HG02623 (cell line): Measurements from ENCODE around the gene PRR5L.
A peak's percentile ranks its signal among the peaks of the same experiment; 100 is the strongest.
"Not testable (repeated sequence)": the region's sequence is repeated elsewhere in the genome, so short reads cannot be mapped to it uniquely, and the experiment has no call there.

Experiments used
- ATAC-seq: cut with Tn5 transposase; IDR thresholded peaks from one replicate; pipeline ENCODE4 v1.9.1; 2021; ENCODE audit warnings: moderate library complexity; ENCODE audit not compliant: unreplicated experiment

Gene PRR5L

DNA sequence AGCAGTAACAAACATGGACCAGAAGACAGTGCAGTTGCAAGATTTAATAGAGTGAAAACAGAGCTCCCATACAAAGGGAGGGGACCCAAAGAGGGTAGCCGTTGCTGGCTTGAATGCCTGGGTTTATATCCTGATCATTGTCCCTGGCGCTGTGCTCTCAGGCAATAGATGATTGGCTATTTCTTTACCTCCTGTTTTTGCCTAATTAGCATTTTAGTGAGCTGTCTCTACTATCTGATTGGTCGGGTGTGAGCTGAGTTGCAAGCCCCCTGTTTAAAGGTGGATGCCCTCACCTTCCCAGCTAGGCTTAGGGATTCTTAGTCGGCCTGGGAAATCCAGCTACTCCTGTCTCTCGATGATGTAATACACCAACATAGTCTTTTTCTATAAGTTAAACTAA lies 29.3 kb downstream of the PRR5L start:
- not testable (repeated sequence) for ATAC-seq

DNA sequence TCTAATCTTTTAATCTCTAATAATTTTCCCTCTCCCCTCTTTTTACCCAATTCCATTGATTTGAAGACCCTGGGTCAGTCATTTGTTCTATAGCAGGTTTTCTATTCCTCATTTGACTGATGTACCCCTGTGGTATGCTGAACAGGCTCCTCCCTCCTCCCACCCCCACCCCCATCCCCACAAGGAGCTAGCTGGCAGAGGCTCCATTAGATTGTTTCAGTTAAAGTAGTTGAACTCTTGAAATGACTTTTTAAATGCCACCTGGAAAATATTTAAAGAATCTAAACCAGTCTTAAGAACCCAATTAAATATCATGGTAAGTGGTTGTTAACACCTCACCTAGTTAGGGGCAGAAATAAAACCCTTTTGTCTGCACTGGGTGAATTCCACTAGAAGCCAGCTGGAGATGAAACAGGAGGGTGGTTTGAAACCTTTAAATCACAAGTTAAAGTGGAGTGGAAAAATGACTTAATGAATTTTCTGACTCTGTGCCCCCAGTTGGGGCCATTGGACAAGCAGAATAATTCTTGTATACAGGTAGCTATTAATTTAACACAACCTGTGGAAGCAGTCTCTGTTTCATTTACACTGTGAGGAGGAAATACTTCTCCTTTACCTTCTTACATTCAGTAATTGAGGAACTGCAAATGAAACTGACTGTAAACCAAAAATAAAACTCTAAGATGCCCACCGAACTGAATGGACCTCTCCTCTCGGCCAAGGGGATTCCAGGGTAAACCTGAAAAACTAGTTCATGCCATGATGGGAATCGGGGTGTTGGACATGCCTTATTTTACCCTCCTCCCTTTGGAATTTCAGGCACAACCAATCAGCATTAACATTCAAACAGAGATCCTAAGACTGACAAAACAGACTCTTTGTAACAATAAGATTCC lies 30.7 kb downstream of the PRR5L start:
- peak; percentile 55 for ATAC-seq

DNA sequence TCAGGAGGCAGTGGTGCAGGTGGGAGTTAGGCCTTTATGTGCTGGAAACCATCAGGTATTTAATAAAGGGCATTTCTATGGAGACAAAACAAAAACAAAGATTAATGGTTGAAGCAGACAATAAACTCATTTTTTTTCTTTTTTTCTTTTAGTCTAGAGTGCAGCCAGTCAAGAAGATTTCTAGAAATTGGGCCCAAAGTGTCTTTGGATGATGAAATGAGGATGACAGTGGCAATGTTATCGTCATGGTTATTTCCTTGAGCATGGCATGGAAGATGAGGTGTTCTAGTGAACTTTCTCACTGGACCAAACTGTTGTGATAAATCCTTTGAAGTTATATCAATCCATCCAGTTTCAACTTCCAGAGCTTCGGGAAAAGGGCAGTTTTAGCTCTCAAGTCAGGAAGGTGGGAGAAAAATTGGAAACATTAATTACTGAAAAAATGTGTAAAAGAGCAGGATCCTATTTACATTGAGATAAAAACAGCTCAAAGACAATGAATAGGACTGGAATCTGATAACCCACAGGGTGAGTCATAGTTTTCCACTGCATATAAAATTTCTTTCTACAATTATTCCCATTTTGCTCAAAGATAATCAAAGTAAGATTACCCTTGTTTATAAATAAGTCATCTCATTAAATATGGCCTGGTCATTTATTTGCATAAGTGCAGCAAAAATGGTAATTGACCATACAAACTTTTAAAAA lies 33.0 kb downstream of the PRR5L start:
- ATAC-seq, result no peak

DNA sequence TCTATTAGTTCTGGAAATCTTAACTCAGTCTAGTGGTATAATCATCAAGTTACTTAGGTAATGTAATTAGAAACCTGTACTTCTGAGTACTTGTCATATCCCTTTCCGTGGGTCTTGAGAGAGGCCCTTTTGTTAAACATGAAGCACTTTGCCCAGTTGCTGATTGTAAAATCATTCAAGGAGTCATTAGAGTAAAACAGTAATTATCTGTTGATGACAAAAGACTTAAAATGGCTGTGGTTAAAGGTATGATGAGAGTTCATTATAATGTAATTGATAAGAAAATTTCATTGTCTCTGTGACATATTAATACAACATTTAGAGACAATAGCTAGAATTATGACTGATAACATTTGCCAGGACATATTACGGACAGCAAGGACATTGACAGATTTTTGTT lies 34.3 kb downstream of the PRR5L start:
- no peak for ATAC-seq

DNA sequence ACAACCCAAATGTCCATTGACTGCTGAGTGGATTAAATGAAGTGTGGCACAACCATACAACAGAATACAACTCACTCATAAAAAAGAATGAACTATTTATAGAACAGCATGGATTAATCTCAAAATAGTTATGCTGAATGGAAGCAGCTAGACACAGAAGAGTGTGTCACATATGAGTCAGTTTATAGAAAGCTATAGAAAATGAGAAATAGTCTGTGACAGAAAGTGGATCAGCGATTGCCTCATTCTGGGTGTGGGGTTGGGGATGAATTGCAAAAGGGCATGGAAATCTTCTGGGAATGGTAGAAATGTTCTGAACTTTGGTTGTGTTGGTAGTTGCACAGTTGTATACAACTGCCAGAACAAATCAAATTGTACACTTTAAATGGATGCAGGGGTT lies 37.4 kb downstream of the PRR5L start:
- ATAC-seq, result no peak

DNA sequence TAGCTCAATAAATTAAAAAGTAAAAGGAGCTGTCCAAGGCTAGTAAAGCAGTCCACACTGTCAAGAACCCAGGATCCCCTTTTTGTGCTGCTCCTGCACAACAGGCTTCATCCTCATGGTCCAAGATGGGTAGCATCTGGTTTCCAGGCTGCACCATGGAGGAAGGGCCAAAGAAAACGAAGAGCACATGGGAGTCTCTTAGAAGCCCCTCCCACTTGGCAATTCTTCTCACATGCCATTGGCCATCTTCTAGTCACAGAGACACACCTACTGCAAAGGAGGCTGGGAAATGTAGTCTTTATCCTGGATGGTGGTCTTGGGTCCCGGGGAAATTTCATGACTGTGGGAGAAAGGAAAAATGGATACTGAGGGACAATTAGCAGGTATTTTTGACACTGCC lies 37.8 kb downstream of the PRR5L start:
- ATAC-seq, result no peak

DNA sequence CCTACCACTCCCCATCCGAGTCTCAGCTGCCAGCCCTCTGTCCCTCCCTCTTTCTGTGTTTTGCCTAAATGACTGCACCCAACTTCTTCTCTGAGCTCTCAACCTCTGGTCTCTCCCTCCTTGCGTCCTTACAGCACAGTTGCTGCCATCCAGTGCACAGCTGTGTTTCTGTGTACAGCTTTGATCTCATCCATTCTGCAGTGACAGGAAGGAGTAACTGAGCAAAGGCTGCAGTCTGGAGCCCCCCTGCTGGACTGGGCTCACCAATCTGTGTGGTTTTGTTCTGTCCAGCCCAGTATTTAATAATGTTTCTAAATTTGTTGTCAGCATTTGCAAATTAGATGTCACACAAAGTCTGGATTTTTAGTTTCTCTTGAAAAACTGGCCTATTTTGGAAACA lies 43.8 kb downstream of the PRR5L start:
- ATAC-seq, result no peak

DNA sequence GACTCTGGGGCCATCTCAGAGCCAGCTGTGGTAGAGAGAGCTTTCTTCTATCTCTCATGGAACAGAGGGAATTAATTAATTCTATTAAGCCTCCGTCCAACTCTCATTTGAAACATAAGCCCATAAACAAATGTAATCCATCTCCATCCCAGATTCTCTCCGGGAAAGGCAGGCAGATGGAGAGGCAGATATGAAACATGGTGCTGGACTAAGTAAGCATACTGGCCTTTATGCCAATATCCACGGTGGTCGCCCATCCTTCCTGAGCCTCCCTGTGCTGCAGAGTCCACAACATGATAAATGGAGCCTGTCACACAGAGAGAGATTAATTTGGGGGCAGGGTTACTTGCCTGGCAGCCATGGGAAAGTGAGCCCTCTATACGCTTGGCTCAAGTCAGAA lies 44.8 kb downstream of the PRR5L start:
- ATAC-seq, result no peak

DNA sequence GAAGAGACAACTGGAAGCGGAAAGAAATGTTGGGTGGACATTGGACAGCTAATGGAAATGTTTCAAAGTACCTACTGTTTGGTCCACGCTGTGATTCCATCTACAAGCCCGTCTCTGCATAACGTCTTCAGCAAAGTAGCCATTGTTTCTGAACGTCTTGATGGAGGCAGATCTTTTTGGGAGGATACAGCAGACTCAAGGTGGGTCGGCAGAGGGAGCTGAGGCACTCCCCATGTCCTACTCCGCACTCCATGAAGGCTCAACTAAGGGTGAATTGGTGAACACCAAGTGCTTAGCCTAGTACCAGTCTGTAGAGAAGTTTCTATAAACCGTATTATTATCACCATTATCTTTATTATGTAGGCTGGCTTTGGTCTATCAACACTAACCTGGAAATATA lies 45.8 kb downstream of the PRR5L start:
- no peak for ATAC-seq

DNA sequence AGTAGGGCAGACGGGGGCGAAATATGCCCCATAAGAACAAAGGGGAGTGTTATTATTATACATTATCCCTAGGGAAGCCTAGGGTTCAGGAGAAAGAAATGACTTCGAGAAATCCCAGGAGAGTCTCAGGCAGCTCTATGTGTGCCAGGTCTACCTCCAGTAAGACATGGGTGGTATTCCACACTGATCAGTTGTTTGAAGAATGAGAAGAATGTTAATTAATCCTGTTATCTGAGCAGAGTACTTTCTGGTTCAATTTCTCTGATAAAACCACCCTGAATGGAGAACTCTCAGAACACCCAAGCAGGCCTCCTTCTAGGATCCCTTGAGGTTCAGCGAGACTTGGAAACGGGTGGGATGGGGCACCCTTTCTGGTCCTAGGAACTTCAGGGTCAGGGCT lies 46.2 kb downstream of the PRR5L start:
- ATAC-seq, result no peak

DNA sequence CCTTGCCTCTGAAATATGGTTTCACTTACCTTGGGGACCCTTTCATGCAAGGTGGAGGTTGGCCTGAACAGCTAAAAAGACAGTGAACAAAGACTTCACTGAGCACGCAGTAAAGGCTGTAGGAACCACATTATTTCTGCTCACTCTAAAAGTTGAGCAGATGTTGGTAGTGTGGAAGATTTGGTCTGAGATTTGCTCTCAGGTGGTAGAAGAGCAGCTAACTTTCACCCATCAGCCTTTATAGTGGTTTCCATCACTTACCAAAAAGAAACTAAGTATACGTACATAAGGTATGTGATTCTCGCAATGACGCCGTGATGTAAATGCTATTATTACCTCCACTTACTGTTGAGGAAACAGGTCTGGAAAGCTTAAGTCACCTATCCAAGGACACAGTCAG lies 47.3 kb downstream of the PRR5L start:
- no peak for ATAC-seq

DNA sequence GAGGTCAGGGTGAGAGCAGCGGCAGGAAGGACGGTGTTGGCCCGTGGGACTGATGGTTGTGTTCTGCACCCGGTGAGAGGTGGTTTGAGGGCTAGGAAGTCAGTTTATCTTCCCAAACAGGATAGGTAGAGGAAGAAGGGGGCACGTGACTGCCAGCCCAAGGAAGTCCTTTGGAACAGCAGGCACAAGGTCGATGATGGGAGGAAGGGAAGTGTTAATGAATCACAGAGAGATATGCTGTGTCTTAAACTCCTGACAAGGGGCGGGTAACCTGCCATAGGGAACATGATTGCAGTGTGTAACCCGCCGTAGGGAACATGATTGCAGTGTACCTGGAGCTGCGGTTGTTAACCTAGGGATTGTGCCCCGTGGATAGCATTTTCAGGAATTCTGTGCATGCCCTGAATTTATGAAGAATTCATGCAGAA lies 49.0 kb downstream of the PRR5L start:
- ATAC-seq, result no peak

DNA sequence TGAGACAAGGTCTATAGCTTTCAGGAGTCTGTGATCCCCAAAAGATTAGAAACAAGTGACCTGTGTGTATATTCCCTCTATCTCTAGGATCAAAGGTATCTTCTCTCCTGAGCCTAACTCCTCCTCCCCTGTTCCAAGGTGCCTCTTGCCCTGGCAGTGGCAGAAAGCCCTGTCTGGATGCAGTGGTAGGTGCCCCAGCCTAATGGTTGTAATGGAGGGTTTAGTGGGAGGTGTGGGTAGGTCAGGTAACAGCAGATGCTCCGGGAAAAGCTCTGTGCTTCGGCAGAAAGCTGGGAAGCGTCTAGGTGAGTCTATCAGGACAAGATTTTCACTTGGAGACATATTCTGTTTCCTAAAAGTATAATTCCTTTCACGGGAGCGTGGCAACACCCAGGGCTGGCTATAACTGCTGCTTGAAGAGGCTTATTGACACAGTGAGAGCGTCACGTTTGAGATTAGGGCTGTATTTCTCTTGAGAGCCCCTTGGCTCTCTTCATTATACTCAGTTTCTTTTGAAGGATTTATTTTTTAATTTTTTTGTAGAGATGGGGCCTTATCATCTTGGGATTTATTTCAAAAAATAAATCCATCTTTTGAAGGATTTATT lies 49.5 kb downstream of the PRR5L start:
- no peak for ATAC-seq

DNA sequence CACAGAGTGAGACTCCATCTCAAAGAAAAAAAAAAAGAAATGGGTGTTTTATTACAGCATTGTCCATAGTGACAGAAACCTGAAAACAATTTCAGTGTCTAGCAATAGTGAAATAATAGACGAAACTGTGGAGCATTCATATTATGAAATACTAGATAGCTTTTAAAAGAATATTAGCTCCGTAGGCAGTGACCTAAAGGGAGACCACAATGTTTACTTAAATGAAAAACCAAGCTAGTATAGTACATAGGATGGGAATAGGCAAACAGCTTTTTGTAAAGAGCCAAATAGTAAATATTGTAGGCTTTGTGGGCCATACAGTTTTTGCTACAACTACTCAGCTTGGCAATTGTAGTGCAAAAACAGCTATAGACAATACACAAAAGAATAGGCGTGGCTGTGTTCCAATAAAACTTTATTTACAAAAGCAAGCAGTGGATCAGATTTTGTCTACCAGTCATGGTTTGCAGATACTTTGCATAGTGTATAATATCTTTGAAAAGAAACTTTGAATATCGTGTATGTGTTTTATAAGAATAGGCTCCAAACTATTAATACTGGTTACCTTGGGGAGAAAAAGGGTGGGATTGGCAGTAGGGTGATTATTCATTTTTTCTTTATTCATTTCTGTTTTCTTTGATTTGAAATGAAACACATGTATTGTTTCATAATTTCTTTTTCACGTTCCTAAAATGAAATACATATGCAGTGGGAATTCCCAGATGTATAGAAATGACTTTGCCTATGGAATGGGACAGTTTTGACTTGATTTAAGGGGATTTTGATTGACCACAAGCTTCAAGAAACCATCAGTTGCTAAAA lies 50.7 kb downstream of the PRR5L start:
- ATAC-seq, result no peak

DNA sequence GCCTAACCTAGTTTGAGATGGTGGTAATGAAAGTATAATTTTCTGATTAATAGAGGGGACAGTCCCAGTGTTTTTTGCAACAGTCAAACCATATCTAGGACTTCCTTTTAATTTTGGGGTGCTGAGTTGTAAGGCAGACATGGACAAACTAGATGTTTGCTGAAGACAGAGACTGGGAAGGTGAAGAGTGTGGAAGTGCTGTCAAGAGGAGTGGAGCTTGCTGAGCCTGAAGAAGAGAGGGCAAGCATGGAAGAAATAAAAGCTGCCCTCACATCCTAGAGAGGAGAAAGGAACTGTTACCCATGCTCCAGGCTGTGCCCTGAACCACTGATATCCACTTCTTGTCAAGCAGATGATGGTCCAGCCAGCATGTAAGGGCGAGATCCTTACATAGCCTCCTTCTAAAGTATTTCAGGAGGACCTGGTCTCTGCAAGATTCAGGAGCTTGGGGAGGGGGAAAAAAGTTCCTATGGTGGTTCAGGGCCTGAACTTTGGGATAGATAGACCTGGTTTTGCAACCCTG lies 51.4 kb downstream of the PRR5L start:
- ATAC-seq, result no peak

DNA sequence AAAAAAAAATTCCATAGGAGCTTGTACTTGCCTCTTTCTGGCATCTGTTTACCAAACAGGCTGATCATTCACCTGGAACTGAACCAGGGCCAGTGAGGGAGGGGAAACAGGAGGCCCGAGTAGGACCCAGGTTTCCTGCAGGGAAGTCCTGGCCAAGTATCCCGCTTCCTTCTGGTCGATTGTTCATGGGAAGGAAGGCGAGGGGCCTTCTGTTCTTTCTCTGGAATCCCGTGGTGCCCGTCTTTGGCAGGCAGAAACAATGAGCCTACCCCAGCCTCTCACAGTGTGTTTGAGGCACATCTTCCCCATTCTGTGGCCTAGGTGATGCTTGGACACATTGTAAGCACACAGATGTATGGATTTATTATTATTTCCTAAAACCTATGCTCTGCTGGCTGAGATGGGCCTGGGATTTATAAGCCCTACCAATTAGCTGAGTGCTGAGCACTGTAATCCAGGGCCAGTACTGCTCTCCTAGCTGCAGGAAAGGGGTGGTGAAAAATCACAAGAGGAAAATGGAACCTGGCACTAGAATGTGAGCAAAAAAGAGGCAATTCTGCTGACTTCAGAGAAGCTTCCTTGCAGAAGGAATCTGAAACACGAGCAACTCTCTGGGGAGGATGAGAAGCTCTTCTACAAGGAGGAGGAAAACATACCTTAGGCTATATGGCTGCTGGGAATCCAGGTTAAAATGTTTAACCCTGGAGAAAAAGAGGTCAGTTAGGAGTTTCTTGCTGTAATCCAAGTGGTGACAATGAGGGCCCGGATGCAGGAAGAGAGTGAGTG lies 53.5 kb downstream of the PRR5L start:
- ATAC-seq, result no peak

DNA sequence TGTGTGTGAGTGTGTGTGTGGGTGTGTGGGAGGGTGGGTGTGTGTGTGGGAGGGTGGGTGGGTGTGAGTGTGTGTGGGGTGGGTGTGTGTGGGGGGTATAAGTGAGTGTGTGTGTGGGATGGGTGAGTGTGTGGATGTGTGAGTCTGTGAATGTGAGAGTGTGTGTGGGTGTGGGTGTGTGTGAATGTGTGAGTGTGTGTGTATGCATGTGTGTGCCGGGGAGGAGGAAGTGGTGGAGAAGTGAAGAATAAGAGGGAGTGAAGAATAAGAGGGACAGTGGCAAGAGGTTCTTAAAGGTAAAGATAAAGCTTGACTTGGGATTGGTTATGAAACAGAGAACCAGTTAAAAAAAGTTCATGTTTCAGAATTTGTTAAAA lies 54.0 kb downstream of the PRR5L start:
- ATAC-seq, result no peak

DNA sequence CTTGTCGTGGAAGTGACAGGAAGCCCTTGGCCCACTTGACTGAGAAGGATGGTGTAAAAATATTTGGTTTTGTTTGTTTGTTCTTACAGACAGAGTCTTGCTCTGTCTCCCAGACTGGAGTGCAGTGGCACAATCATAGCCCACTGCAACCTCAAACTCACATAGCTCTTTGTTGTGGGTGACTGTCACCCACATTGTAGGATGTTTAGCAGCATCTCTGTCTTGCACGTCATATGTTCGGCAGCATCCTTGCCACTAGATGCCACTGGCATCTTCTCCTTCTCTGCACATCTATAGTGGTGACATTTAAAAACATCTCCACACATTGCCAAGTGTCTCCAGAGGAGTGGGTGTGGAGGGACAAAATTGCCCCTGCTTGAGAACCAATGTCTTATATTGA lies 56.8 kb downstream of the PRR5L start:
- ATAC-seq, result no peak

DNA sequence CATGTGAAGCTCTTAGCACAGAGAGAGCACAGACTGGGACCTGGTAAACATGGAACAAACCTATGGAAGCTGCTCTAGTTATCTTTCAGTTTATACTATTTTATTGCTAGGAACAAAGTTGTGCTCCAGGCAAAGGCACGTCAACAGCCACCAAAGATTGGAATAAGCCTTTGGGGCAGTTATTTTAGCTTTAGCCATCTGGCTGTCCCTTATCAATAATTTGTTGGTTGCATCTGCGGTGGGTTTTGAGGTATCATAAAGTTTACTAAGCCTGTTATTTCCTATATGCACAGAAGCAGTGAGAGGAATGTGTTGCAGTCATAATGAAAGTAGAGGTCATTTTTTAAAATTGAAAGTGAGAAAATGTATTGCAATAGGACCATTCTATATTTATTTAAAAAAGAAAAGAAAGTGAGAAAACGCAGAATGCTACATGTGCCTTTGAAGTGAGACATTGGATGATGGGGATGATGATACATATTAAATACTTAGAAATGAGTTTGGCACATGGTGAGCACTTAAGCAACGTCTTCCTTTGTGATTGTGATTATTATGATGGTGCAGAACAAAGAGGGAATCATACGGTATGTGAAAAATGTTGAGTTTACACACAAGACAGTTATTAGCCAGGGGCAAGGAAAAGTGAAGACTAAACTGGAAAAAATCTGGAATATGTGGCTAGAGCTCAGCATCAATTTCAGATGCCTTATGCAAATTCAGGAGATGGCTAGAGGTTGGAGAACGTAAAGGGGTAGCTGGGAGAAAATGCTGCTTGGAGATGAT lies 58.3 kb downstream of the PRR5L start:
- ATAC-seq, result peak; percentile 82
